ENCODE data around the gene XBP1.

DNA sequence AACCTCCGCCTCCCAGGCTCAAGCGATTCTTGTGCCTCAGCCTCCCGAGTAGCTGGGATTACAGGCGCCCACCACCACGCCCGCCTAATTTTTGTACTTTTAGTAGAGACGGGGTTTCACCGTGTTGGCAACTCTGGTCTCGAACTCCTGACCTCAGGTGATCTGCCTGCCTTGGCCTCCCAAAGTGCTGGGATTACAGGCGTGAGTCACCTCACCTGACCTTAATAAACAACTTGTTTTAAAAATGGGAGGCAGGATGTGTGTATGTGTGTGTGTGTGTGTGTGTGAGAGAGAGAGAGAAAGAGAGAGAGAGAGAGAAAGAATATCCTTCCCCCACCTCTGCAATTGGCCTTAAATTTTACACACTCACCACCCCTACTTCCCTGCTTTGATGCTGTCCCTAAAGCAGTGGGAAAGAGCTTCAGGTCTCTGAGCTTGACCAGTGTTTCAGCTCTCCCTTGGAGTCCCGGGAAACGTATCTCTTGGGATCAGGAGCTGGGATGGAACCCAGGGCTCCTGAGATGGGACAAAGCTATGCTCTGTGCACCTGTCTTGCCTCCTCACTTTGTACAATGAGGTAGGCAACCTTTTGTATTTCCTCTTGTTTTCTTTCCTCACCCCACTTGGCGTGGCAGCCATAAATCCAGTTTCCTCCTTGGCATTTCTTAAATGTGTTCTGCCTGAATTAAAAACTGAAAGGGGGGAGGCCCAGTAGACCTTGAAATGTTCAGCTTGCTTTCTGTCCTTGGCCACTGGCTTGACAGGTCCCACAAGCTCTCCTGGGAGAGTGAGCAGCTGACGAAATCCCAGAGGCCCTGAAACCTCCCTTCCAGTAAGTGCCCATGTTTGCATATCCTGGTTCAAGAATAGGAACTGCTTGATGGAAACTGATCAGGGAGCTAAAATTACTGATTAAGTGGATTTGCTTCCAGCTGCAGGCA lies 17.8 kb upstream of the XBP1 start:
- TF ChIP-seq, protein P1, sequence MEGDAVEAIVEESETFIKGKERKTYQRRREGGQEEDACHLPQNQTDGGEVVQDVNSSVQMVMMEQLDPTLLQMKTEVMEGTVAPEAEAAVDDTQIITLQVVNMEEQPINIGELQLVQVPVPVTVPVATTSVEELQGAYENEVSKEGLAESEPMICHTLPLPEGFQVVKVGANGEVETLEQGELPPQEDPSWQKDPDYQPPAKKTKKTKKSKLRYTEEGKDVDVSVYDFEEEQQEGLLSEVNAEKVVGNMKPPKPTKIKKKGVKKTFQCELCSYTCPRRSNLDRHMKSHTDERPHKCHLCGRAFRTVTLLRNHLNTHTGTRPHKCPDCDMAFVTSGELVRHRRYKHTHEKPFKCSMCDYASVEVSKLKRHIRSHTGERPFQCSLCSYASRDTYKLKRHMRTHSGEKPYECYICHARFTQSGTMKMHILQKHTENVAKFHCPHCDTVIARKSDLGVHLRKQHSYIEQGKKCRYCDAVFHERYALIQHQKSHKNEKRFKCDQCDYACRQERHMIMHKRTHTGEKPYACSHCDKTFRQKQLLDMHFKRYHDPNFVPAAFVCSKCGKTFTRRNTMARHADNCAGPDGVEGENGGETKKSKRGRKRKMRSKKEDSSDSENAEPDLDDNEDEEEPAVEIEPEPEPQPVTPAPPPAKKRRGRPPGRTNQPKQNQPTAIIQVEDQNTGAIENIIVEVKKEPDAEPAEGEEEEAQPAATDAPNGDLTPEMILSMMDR (IDR thresholded peaks at IDR 0.05), result no peak
- TF ChIP-seq POLR2A (IDR thresholded peaks at IDR 0.05), result no peak

All from vagina (tissue), 2 donors.